GM12873 (cell line): ENCODE measurements around the gene DNAL4.

Experiments
- TF ChIP-seq, protein P1 (sequence below): IDR thresholded peaks from 2 replicates; pipeline ENCODE4 v1.5.1; 2012; ENCODE audit warnings: low read depth, mild to moderate bottlenecking, moderate library complexity, low read length, control low read depth; ENCODE audit not compliant: insufficient read depth; ENCODE audit errors: missing control alignments

The DNAL4 gene

DNA sequence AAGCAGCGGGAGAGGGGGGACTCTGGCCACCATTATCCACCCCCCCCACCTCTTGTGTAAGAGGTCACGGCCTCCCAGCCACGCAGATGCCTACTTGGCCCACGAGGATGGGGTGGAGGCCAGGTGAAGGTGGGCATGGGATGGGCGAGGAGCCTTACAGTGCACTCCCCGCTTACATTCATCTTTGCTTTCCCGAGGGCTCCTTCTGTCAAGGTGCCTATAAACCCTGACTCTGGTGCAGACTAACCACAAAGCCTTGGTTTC lies 36.8 kb upstream of the DNAL4 start:
- TF ChIP-seq, protein P1, sequence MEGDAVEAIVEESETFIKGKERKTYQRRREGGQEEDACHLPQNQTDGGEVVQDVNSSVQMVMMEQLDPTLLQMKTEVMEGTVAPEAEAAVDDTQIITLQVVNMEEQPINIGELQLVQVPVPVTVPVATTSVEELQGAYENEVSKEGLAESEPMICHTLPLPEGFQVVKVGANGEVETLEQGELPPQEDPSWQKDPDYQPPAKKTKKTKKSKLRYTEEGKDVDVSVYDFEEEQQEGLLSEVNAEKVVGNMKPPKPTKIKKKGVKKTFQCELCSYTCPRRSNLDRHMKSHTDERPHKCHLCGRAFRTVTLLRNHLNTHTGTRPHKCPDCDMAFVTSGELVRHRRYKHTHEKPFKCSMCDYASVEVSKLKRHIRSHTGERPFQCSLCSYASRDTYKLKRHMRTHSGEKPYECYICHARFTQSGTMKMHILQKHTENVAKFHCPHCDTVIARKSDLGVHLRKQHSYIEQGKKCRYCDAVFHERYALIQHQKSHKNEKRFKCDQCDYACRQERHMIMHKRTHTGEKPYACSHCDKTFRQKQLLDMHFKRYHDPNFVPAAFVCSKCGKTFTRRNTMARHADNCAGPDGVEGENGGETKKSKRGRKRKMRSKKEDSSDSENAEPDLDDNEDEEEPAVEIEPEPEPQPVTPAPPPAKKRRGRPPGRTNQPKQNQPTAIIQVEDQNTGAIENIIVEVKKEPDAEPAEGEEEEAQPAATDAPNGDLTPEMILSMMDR: no peak

DNA sequence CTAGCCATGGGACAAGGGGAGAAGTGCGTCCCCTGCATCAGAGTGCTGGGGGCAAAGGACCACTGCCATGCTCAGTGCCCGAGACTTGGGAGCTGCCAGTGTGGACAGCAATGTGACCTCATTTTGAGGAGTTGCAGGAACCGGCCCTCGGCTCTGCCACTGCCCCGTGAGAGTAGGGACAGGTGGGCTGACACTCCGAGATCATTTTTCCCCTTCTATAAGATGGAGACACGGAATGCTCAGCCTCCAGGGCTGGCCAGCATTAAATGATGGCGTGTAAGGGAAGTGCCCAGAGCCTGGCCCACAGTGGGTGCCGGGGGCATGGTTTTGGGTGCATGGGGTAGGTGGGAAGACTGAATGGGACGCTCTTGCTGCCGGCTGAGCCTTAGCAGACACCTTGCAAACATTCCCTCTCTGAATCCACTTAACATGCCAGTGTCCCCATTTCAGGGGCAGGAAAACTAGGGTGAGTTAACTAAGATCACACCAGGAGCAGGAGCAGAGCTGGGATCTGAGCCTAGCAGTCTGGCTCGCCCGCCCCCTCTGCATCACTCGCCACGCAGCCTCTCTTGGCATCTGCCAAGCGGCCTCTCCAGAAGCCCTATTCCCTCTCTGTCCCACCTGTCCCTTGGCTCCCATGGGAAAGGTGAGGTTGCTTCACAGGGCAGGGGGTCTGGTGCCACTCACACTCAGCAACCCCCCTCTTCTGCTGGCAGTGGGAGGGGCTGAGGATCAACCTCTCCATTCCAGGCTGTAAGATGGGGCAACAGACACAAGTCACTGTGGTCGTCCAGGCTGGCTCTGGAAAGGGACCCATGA lies 36.3 kb upstream of the DNAL4 start:
- TF ChIP-seq, protein P1: no peak

DNA sequence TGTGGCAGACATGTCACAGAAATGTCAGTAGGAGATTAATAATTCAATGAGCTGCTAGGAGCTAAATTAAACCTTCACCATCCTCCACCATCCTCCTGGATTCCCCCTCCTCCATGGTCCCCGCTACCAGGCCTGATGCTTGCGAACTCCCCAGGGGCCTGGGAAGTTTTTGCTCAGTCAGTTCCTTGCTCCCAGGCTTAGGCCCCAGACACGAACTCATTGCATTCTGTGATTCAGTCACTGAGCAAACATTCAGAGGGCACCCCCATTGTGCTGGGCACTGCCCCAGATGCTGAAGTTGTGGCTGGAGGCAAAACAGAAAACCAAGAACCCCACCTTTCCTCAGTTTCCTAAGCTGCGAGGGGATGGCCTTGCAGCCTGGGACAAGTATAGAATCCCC lies 35.5 kb upstream of the DNAL4 start:
- TF ChIP-seq, protein P1: no peak

DNA sequence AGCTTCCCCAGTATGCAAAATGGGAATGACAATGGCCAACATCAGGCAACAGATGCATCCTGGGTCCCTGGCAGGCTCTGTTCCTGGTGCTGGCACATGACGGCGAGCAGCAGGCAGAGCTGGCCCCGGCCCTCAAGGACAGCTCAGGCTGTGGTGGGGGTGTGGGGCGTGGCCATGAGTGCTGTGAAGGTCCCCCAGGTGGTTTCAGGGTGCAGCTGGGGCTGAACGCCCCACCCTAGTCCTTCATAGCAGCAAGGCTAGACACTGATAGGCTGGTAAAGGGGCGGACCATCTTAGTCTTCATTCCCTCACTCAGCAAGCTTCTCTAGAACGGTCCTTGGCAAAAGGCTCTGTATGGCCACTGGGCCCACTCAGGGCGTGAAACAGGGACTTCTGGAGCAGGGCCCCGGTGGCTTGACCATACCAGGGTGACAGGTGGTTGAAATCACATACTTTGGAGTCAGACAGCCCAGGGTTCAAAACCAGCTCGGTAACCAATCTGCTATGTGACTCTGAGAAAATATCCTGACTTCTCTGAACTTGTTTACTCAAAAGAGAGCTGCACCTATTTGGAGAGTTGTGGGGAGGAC lies 34.8 kb upstream of the DNAL4 start:
- TF ChIP-seq, protein P1: no peak

DNA sequence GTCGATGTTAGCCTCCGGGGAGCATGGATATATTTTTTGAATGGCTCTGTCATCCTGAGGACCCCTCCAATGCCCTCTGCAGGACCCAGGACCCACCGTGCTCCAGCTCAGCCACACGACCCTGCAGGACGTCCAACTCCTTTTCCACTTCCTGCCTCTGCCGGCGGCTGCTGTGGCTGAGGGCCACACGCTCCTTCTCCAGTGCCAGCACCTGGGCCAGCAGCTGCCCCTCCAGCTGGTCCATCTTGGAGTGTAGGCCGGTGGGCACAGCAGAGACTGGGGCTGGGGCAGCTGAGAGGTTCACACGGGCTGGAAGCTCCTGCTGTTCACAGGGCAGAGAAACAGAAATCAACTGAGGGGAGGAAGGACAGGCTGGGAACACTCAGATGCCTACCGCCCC lies 34.2 kb upstream of the DNAL4 start:
- TF ChIP-seq, protein P1: no peak

DNA sequence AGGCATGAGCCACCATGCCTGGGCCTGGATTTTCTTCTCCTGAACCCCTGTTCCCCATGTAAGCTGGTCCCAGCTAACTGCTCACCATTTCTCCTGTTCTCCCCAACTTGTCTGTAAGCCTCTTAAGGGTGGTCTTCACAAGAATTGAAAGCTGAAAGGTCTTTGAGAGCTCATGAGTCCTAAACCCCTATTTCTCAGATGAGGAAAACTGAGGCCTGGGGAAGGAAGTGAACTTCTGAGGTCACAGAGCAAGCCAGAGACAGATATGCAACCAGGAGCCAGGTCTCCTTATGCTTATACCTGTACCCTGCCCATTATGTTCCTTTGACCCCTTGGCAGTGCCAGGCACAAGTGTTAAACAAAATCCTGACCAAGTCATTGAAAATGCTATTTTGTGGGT lies 33.6 kb upstream of the DNAL4 start:
- TF ChIP-seq, protein P1: no peak

DNA sequence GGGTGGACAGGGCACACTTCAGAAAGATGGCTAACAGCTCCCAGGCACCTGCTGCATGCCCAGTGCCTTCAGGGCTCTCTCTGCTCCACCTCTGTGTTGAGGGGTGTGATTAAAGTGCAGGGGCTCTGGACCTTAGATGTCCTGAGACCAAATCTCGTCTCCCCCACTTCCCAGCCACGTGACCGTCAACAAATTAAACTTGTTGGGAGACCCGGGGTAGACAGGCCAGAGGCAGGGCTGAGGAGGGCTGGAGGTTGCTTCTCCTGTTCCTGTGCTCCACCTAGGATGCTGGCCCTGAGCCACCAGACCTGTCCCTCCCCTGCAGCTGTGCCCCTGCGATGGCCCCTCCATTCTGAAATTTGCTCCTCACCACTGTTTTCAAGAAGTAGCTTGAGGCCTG lies 32.9 kb upstream of the DNAL4 start:
- TF ChIP-seq, protein P1: no peak
